NCI-H69 (cell line): ENCODE results near the gene RCL1.
"Not testable (repeated sequence)": the region's sequence is repeated elsewhere in the genome, so short reads cannot be mapped to it uniquely, and the experiment has no call there.

ENCODE experiments used
- DNase-seq: peaks from one replicate; lab custom pipeline; 2025; lab: John Stamatoyannopoulos, UW

RCL1 gene, protein sequence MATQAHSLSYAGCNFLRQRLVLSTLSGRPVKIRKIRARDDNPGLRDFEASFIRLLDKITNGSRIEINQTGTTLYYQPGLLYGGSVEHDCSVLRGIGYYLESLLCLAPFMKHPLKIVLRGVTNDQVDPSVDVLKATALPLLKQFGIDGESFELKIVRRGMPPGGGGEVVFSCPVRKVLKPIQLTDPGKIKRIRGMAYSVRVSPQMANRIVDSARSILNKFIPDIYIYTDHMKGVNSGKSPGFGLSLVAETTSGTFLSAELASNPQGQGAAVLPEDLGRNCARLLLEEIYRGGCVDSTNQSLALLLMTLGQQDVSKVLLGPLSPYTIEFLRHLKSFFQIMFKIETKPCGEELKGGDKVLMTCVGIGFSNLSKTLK

DNA sequence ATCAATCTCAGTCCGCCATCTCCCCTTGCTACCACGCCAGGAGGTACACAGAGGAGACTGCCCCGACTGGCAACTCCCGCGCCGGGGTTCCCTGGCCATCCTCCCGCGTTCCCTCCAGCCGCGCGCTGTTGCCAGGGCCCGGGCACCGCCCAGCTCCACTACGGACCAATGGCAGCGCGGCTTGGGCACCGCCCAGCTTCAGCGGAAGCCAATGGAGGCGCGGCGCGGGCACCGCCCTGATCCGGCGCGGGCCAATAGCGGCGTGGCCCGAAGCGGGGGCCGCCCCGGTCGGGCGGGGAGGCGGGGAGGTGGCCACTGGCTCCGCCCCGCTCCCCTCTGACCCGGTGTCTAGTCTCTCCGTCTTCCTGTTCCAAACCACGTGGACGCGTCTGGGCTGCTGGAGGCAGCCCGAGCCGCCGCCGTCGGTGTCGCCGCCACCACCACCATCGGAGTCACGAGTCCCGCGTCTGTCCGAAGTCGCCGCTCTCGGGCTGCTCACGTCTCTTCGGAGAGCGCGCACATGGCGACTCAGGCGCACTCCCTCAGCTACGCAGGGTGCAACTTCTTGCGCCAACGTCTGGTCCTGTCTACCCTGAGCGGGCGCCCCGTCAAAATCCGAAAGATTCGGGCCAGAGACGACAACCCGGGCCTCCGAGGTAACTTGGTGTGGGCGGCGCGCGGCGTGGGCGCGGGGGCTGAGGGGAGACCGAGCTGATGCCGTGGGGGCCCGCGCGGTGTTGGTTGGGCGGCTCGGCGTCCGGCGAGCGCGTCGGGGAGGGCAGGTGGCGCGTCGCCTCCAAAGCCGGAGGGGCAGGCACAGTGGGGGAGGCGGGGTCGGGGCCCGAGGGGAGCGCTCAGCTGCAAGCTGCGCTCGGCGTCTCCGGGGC lies at the start of gene RCL1:
TSS of gene RCL1 (plus strand) at position 373 of the 887 bp plus-strand sequence. CDS start at position 521, 148 bp downstream.
- peak; percentile 99 for DNase-seq

DNA sequence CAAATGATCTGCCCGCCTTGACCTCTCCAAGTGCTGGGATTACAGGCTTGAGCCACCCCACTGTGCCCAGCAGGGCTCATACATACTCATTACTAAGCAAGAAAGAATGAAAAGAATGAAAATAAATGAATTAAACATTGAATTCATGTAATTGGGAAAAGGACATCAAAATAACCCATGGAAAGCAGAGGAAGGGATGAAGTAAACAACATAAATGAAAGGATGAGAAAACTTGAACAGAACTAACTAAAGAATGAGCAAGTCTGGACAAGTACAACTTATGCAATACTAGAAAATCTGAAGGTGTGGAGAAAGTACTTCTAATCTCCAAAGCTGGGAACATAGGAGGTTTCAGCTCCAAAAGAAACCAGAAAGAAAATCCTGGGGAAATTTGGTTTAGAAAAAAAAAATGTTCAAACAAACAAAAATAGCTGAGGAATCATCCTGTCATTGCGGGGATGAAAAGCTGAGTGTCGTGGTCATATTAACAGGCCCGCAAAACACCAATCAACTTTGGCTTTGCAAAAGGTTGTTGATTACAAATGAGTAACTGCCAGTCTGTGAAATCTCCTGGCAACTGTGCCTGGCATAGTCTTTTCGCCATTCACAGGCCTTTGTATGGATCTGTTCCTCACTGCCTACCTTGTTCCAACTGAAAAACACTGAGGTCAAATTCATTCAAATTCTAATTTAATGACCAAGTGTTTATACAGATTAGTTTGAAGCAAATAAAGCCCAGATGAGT lies 49.4 kb upstream of the RCL1 start:
- DNase-seq: no peak

DNA sequence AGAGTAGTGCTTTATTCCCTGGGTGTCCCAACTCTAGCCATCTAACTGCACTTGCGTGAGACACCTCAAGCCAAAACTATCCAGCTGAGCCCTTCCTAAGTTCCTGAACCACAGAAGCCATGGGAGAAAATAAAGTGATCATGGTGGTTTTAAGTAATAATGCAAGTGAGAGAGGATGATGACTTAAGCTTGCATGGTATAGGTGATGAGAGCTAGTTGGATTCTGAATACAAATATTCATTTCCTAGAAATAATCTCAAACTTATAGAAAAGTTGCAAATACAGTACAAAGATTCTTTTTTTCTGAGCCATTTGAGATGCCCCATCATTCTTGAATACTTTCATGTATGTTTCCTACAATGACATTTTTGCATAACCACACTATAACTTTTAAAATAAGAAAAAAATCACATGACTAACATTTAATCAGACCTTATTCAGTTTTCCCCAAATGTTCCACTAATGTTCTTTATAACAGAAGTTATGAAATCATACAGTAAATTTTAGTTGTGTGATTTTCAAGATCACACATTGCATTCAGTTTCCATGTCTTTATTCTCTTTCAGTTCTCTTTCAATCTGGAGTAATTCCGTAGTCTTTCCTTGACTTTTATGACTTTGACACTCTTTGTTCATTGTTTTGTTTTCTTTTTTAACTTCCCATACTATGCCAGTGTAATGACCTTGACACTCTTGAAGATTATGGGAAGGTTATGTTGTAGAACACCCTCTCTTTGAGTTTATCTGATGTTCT lies 46.3 kb upstream of the RCL1 start:
- DNase-seq: no peak

GRCh38 chr9:4748612-4749011 lies 44.1 kb upstream of the RCL1 start:
- no peak for DNase-seq

DNA sequence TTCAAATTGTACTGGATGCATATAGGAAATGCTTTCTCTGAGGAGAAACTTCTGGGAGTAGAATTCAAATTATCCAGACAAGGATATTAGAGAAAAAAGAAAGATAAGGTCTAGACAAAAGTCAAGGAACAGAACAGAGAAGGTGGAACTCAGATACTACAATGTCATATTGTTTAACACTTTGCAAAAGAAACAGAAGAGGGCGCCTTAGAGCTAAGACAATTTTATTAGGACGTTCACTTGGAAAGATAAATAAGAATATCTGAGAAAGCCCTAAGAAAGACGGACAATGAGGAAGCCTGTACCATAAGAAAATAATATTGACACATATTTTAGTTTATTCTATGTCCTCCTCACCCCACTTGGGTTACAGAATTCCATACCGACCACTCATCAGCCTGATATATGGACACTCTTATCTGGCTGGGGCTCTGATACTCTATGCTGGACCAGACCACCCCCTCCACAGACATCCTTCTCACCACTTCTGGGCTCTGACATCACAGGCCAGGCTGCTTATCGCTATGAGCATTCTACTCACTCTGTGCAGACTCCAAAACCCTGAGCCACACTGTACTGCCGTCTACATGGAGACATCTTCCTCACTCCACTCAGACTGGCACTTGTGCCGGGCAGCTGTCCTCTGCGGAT lies 42.6 kb upstream of the RCL1 start:
- peak; percentile 54 for DNase-seq

- DNase-seq: not testable (repeated sequence)
Measured at GRCh38 chr9:4754530-4754929, 38.2 kb upstream of the RCL1 start.

- DNase-seq: no peak
Measured at GRCh38 chr9:4755026-4755609, 37.6 kb upstream of the RCL1 start.

GRCh38 chr9:4756420-4756819 lies 36.3 kb upstream of the RCL1 start:
- DNase-seq: no peak

GRCh38 chr9:4760122-4760521 lies 32.6 kb upstream of the RCL1 start:
- DNase-seq: no peak

DNA sequence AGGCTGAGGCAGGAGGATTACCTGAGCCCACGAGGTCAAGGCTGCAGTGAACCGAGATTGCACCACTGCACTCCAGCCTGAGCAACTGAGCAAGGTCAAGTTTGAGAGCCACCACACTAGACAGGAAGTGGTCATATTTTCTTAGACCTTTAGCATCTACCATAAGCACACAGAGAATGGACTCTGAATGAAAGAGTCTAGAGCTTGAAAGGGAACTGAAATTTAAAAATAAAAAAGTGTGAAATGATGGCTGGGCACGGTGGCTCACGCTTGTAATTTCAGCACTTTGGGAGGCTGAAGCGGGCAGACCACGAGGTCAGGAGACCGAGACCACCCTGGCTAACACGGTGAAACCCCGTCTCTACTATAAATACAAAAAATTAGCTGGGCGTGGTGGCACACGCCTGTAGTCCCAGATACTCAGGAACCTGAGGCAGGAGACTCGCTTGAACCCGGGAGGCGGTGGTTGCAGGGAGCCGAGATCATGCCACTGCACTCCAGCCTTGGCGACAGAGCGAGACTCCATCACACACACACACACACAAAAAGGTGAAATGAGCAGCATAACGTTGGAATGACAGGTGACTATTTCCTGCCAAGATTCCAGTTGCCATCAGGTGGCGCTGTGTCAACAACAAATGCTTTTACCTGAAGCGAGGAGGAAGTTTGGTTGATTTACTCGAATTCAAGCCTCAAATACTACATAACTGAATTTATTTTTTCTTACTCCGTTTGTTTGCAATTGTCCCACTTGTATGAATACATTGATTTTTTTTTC lies 30.4 kb upstream of the RCL1 start:
- peak; percentile 88 for DNase-seq

- DNase-seq: peak; percentile 90
Measured at GRCh38 chr9:4762886-4763541, 29.7 kb upstream of the RCL1 start.

DNA sequence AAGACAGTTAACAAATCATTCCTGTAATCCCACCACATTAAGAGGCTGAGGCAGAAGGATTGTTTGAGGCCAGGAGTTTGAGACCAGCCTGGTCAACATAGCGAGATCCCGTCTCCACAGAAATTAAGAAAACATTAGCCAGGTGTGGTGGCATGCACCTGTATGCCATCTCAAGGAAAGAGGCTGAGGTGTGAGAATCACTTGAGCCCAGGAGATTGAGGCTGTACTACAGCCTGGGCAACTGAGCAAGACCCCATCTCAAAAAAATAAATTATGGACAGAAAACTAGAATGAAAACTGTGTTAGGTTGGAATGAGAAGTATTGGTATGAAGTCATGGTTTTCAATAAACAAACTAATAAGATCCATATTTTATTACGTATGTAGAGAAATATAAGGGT lies 28.7 kb upstream of the RCL1 start:
- no peak for DNase-seq

DNA sequence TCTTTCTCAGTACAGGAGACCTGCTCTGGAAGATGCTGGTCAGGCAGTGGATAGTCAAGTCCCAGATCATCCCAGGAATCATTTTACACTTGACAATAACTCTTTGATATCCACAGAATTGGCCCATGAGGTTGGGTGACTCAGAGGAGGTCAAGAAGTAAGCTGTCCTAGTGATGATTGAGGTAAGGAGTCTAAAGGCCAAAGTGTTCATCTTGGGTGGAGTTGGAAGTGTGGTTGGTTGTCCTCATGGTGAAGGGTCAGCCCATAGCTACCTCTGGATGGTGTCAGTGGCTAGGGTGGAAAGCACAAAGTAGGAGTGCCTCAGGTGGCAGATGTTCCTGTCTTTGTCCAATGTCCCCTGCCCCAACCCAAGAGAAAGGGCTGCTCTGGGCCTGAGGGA lies 24.1 kb upstream of the RCL1 start:
- DNase-seq: no peak

GRCh38 chr9:4769321-4770080 lies 23.2 kb upstream of the RCL1 start:
- no peak for DNase-seq

GRCh38 chr9:4771788-4772187 lies 21.0 kb upstream of the RCL1 start:
- no peak for DNase-seq

DNA sequence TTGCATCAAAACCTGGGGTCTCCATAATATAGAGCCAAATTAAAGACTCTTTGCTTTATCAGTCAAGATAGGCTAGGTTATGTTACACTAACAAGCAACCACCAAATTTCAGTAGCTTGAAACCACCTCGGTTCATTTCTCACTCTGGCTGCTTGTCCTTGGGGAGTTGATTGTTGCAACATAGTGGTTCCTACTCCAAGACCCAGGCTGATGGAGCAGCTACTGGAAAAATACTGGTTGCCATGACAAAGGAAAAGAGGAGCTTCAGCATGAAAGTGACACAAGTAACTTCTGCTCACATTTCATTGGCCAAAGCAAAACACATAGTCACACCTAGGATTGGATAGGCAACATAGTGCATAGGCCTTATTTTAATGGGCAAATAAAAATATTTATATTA lies 18.5 kb upstream of the RCL1 start:
- DNase-seq: no peak

DNA sequence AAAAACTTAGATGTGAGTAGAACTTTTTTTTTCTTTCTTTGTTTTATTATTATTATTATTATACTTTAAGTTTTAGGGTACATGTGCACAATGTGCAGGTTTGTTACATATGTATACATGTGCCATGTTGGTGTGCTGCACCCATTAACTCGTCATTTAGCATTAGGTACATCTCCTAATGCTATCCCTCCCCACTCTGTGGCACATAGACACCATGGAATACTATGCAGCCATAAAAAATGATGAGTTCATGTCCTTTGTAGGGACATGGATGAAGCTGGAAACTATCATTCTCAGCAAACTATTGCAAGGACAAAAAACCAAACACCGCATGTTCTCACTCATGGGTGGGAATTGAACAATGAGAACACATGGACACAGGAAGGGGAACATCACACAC lies 17.8 kb upstream of the RCL1 start:
- not testable (repeated sequence) for DNase-seq

- DNase-seq: no peak
Measured at GRCh38 chr9:4780651-4781050, 12.1 kb upstream of the RCL1 start.

- DNase-seq: no peak
Measured at GRCh38 chr9:4781408-4781807, 11.3 kb upstream of the RCL1 start.
